ENCODE measurements around the gene ZDHHC3. TPM values are rescaled to one million over a fixed set of nuclear protein-coding genes. Genes with fewer than 3 reads are reported as not detected.
"Not testable (repeated sequence)": the region's sequence is repeated elsewhere in the genome, so short reads cannot be mapped to it uniquely, and the experiment has no call there.

ZDHHC3 gene
- total and polyA plus RNA-seq, 7 experiments from 2014 or later, result 33.7 to 54.0 (median 45.0) TPM

DNA sequence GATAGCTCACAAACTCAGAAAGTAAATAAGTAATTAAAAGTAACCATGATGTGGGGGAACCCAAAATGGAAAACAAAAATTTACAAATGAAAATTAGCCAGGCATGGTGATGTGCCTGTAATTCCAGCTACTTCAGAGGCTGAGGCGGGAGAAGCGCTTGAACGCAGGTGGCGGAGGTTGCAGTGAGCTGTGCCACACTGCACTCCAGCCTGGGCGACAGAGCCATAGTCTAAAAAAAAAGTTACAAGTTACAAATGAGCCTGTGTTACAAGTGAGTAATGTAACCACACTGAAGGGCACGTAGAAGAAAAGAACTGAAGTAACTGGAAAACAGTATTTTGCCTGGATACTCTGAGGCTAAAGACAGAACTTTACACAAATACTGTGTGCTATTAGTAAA lies 11.4 kb upstream of the ZDHHC3 start:
- CTCF ChIA-PET, result interaction anchor here (0.7 to 1.0 kb wide), 2 partner anchors 11 to 18 kb away, joined by 3 to 4 read pairs; no protein-coding TSS in a partner anchor
- no peaks in the 10 kb centered on the region for H3K9me3 ChIP-seq (ENCODE audit: control insufficient read depth in 2 of 3, low read length in 3 of 3)
- peaks cover 11 to 36% of the 10 kb centered on the region in 2 donors for H3K4me1 ChIP-seq (ENCODE audit: control insufficient read depth in 2 of 2, insufficient read depth in 2 of 2, low read length in 2 of 2)
- POLR2A ChIA-PET, result interaction anchor here (0.6 to 3.0 kb wide), 3 partner anchors 10 to 1297 kb away, joined by 3 to 10 read pairs (median 4); partner anchors contain the start of genes EXOSC7 and ZDHHC3
- H3K4me1 Mint-ChIP-seq, result peaks cover 50 to 93% (median 81%) of the 10 kb centered on the region in 7 donors
- H3K36me3 ChIP-seq (ENCODE audit: control insufficient read depth in 2 of 3, insufficient read depth in 3 of 3, low read length in 3 of 3), result peaks cover 4 to 16% (median 5%) of the 10 kb centered on the region in 3 experiments
- ATAC-seq (no peak), DNase-seq (no peak)
- H3K36me3 Mint-ChIP-seq, result peaks cover 3 to 30% (median 19%) of the 10 kb centered on the region in 5 donors
- H3K27ac Mint-ChIP-seq, result peak overlapping the region in 1 of 9 donors; percentile 10
- no peak overlapping the region for H3K4me3 Mint-ChIP-seq
- H3K27me3 Mint-ChIP-seq, result no peaks in the 10 kb centered on the region
- intact Hi-C loops (cut with micrococcal nuclease), result loop anchor here in 1 of 2 donors (1.0 kb wide), 1 partner anchor 11 kb away; the partner anchor contains the start of genes EXOSC7 and ZDHHC3
- no peaks in the 10 kb centered on the region for H3K9me3 Mint-ChIP-seq
- no peak overlapping the region for H3K4me3 ChIP-seq (ENCODE audit: low read length)
- no peaks in the 10 kb centered on the region for H3K27me3 ChIP-seq (ENCODE audit: control insufficient read depth in 2 of 2, insufficient read depth in 2 of 2, low read length in 2 of 2)
- H3K27ac ChIP-seq (ENCODE audit: low read depth, low read length), result no peak overlapping the region

DNA sequence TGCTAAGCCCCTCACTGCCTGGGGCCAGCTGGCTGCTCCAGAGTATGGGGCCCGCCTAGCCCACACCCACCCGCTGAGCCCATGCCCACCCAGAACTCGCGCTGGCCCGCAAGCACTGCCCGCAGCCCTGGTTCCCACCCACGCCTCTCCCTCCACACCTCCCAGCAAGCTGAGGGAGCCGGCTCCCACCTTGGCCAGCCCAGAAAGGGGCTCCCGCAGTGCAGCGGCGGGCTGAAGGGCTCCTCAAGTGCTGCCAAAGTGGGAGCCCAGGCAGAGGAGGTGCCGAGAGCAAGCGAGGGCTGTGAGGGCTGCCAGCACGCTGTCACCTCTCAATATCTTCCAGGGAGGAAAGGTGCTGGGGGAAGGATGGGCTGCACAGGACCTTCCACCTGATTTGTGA lies 10.4 kb upstream of the ZDHHC3 start:
- H3K27me3 ChIP-seq (ENCODE audit: control insufficient read depth in 2 of 2, insufficient read depth in 2 of 2, low read length in 2 of 2); H3K4me3 Mint-ChIP-seq; H3K27ac Mint-ChIP-seq; H3K27ac ChIP-seq (ENCODE audit: low read depth, low read length); H3K4me3 ChIP-seq (ENCODE audit: low read length); DNase-seq; H3K9me3 ChIP-seq (ENCODE audit: control insufficient read depth in 2 of 3, low read length in 3 of 3); ATAC-seq; H3K27me3 Mint-ChIP-seq; intact Hi-C loops (cut with micrococcal nuclease); H3K9me3 Mint-ChIP-seq: not testable (repeated sequence)
- peaks cover 3 to 29% (median 15%) of the 10 kb centered on the region in 5 donors for H3K36me3 Mint-ChIP-seq
- Histone ChIP-seq H3K36me3 (ENCODE audit: control insufficient read depth in 2 of 3, insufficient read depth in 3 of 3, low read length in 3 of 3) (peaks cover 4 to 16% (median 5%) of the 10 kb centered on the region in 3 experiments), H3K4me1 (ENCODE audit: control insufficient read depth in 2 of 2, insufficient read depth in 2 of 2, low read length in 2 of 2) (peaks cover 16 to 36% of the 10 kb centered on the region in 2 donors)
- CTCF ChIA-PET, result interaction anchor here (0.6 kb wide), 1 partner anchor 184 kb away, joined by 6 read pairs; no protein-coding TSS in a partner anchor
- POLR2A ChIA-PET, result interaction anchor here (1.0 to 3.0 kb wide), 4 partner anchors 9 to 41 kb away, joined by 3 to 10 read pairs (median 4); partner anchors contain the start of genes EXOSC7 and ZDHHC3
- peaks cover 52 to 93% (median 81%) of the 10 kb centered on the region in 7 donors for H3K4me1 Mint-ChIP-seq

DNA sequence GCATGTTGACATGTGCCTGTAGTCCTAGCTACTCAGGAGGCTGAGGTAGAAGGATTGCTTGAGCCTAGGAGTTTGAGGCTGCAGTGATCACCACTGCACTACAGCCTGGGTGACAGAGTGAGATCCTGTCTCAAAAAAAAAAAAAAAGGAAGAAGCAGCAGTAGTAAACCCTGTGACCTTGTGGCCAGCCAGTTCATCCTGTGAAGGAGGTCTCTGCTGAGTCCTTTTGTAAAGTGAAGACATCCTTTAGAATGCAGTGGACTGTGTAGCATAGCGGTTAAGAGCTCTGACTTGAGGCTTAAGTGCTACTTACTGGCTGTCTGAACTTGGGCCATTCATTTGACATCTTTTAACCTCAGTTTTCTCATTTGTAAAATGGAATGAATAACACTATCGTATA lies 8.4 kb upstream of the ZDHHC3 start:
- H3K36me3 ChIP-seq (ENCODE audit: control insufficient read depth in 2 of 3, insufficient read depth in 3 of 3, low read length in 3 of 3), result peaks cover 0 to 5% (median 4%) of the 10 kb centered on the region in 3 experiments
- H3K4me1 Mint-ChIP-seq, result peaks cover 56 to 93% (median 79%) of the 10 kb centered on the region in 7 donors
- CTCF ChIA-PET, result no interaction called here
- intact Hi-C loops (cut with micrococcal nuclease), result no loop called here
- no peak overlapping the region for H3K4me3 ChIP-seq (ENCODE audit: low read length)
- no peaks in the 10 kb centered on the region for H3K27me3 Mint-ChIP-seq
- POLR2A ChIA-PET, result interaction anchor here (1.7 kb wide), 1 partner anchor 9 kb away, joined by 5 read pairs; the partner anchor contains the start of genes EXOSC7 and ZDHHC3
- H3K36me3 Mint-ChIP-seq, result peaks cover 3 to 19% (median 12%) of the 10 kb centered on the region in 5 donors
- H3K9me3 Mint-ChIP-seq, result no peaks in the 10 kb centered on the region
- ATAC-seq (peak; percentile 73), DNase-seq (no peak)
- H3K27ac Mint-ChIP-seq, result peak overlapping the region in 2 of 9 donors; percentile 5 to 37
- H3K4me1 ChIP-seq (ENCODE audit: control insufficient read depth in 2 of 2, insufficient read depth in 2 of 2, low read length in 2 of 2), result peaks cover 20 to 40% of the 10 kb centered on the region in 2 donors
- H3K27ac ChIP-seq (ENCODE audit: low read depth, low read length), result no peak overlapping the region
- H3K9me3 ChIP-seq (ENCODE audit: control insufficient read depth in 2 of 3, low read length in 3 of 3), result no peaks in the 10 kb centered on the region
- H3K4me3 Mint-ChIP-seq, result peak overlapping the region in 1 of 10 donors; percentile 48
- H3K27me3 ChIP-seq (ENCODE audit: control insufficient read depth in 2 of 2, insufficient read depth in 2 of 2, low read length in 2 of 2), result no peaks in the 10 kb centered on the region

DNA sequence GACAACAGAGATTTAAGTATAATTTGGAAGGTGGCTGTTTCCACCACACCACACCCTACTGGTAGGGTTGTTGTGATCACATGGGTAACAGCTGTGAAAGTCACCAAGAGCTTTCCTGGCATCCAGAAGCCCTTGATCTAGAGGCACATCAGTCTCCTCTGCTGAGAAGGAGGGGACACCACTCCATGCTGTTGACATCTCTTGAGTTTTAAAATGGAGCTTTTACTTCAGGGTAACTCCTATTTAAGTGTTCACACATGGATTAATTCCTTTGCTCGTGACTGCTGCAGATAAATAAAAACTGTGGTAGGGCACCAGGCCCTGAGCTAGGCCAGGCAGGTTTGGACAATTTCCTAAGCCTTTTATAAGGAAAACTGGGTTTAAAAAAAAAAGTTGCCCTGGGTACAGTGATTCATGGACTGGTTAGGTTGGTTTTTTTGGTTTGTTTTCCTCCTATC lies 7.5 kb upstream of the ZDHHC3 start:
- Mint-ChIP-seq H3K4me1 (peaks cover 55 to 93% (median 79%) of the 10 kb centered on the region in 7 donors), H3K27ac (peak overlapping the region in 6 of 9 donors; percentile 12 to 55 (median 42)), H3K9me3 (no peaks in the 10 kb centered on the region), H3K36me3 (peaks cover 0 to 16% (median 7%) of the 10 kb centered on the region in 5 donors), H3K4me3 (peak overlapping the region in 7 of 10 donors; percentile 6 to 71 (median 27)), H3K27me3 (no peaks in the 10 kb centered on the region)
- peaks cover 20 to 40% of the 10 kb centered on the region in 2 donors for H3K4me1 ChIP-seq (ENCODE audit: control insufficient read depth in 2 of 2, insufficient read depth in 2 of 2, low read length in 2 of 2)
- H3K27me3 ChIP-seq (ENCODE audit: control insufficient read depth in 2 of 2, insufficient read depth in 2 of 2, low read length in 2 of 2), result no peaks in the 10 kb centered on the region
- H3K36me3 ChIP-seq (ENCODE audit: control insufficient read depth in 2 of 3, insufficient read depth in 3 of 3, low read length in 3 of 3), result no peaks in the 10 kb centered on the region
- no peak overlapping the region for H3K4me3 ChIP-seq (ENCODE audit: low read length)
- intact Hi-C loops (cut with micrococcal nuclease), result loop anchor here in 1 of 2 donors (1.0 kb wide), 1 partner anchor 9 kb away; no protein-coding TSS in a partner anchor
- H3K27ac ChIP-seq (ENCODE audit: low read depth, low read length), result no peak overlapping the region
- no peaks in the 10 kb centered on the region for H3K9me3 ChIP-seq (ENCODE audit: control insufficient read depth in 2 of 3, low read length in 3 of 3)
- peak in 1 of 9 donors; percentile 19 for DNase-seq
- ATAC-seq, result no peak
- CTCF ChIA-PET, result no interaction called here
- POLR2A ChIA-PET, result interaction anchor here (1.6 to 1.7 kb wide), 2 partner anchors 8 to 18 kb away, joined by 4 to 5 read pairs; partner anchors contain the start of genes EXOSC7 and ZDHHC3

DNA sequence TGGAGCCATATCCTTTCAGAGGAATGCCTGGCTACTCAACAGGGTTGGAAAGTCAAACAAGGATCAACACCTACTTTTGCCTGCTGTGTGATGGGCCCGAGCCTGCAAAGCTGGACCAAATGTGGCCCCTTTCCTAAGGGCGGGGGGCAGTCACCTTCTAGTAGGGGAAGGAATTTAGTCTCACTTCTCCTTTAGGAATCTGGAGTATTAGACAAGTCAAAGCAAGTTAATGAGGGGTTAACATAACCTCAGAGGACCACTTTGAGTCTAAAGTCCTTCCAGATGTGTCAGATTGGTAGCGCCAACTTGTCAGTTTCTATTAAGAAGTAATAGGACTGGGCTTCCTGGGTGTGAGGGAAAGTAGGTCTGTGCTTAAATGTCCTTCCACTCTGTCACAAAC lies 6.8 kb upstream of the ZDHHC3 start:
- no peaks in the 10 kb centered on the region for H3K9me3 Mint-ChIP-seq
- ChIA-PET POLR2A (interaction anchor here (1.0 to 1.6 kb wide), 2 partner anchors 19 to 23 kb away, joined by 4 read pairs; no protein-coding TSS in a partner anchor), CTCF (no interaction called here)
- no peak for DNase-seq
- peak overlapping the region in 6 of 10 donors; percentile 8 to 71 (median 52) for H3K4me3 Mint-ChIP-seq
- no peak overlapping the region for H3K27ac ChIP-seq (ENCODE audit: low read depth, low read length)
- intact Hi-C loops (cut with micrococcal nuclease), result loop anchor here in 1 of 2 donors (1.0 kb wide), 1 partner anchor 9 kb away; no protein-coding TSS in a partner anchor
- peaks cover 20 to 42% of the 10 kb centered on the region in 2 donors for H3K4me1 ChIP-seq (ENCODE audit: control insufficient read depth in 2 of 2, insufficient read depth in 2 of 2, low read length in 2 of 2)
- no peaks in the 10 kb centered on the region for H3K27me3 Mint-ChIP-seq
- H3K4me1 Mint-ChIP-seq, result peaks cover 56 to 93% (median 79%) of the 10 kb centered on the region in 7 donors
- H3K4me3 ChIP-seq (ENCODE audit: low read length), result no peak overlapping the region
- peaks cover 0 to 17% (median 7%) of the 10 kb centered on the region in 5 donors for H3K36me3 Mint-ChIP-seq
- H3K27me3 ChIP-seq (ENCODE audit: control insufficient read depth in 2 of 2, insufficient read depth in 2 of 2, low read length in 2 of 2), result no peaks in the 10 kb centered on the region
- H3K36me3 ChIP-seq (ENCODE audit: control insufficient read depth in 2 of 3, insufficient read depth in 3 of 3, low read length in 3 of 3), result no peaks in the 10 kb centered on the region
- H3K9me3 ChIP-seq (ENCODE audit: control insufficient read depth in 2 of 3, low read length in 3 of 3), result no peaks in the 10 kb centered on the region
- peak overlapping the region in 1 of 9 donors; percentile 48 for H3K27ac Mint-ChIP-seq
- ATAC-seq, result no peak

DNA sequence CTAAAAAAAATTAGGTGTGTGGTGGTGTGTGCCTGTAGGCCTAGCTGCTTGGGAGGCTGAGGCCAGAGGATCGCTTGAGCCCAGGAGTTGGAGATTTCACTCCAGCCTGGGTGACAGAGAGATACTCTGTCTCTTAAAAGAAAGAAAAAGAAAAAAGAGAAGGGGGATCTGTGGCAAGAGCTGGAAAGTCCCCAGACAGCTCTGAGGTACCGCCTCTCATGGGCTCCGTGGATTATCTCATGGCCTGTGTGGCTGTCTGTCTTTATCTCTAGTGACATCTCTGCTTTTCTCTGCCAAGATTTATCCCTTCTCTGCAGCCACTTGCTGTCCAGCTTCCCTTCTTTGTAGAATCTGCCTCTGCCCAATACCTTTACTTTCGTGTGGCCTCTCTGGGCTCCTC lies 5.8 kb upstream of the ZDHHC3 start:
- no peak overlapping the region for H3K27ac ChIP-seq (ENCODE audit: low read depth, low read length)
- no peaks in the 10 kb centered on the region for H3K27me3 Mint-ChIP-seq
- H3K27me3 ChIP-seq (ENCODE audit: control insufficient read depth in 2 of 2, insufficient read depth in 2 of 2, low read length in 2 of 2), result no peaks in the 10 kb centered on the region
- H3K4me3 ChIP-seq (ENCODE audit: low read length), result no peak overlapping the region
- peak overlapping the region in 7 of 10 donors; percentile 21 to 79 (median 61) for H3K4me3 Mint-ChIP-seq
- H3K36me3 Mint-ChIP-seq, result peaks cover 0 to 20% (median 7%) of the 10 kb centered on the region in 5 donors
- no peaks in the 10 kb centered on the region for H3K9me3 Mint-ChIP-seq
- peaks cover 52 to 92% (median 81%) of the 10 kb centered on the region in 7 donors for H3K4me1 Mint-ChIP-seq
- no peaks in the 10 kb centered on the region for H3K36me3 ChIP-seq (ENCODE audit: control insufficient read depth in 2 of 3, insufficient read depth in 3 of 3, low read length in 3 of 3)
- intact Hi-C loops (cut with micrococcal nuclease), result loop anchor here in 1 of 2 donors (2.0 kb wide), 1 partner anchor 15 kb away; no protein-coding TSS in a partner anchor
- H3K9me3 ChIP-seq (ENCODE audit: control insufficient read depth in 2 of 3, low read length in 3 of 3), result no peaks in the 10 kb centered on the region
- H3K27ac Mint-ChIP-seq, result peak overlapping the region in 6 of 9 donors; percentile 18 to 85 (median 64)
- DNase-seq (peak in 2 of 9 donors; percentile 27 to 31), ATAC-seq (peak; percentile 77)
- CTCF ChIA-PET, result interaction anchor here (0.5 to 0.6 kb wide), 2 partner anchors 17 to 228 kb away, joined by 3 read pairs; no protein-coding TSS in a partner anchor
- peaks cover 26 to 53% of the 10 kb centered on the region in 2 donors for H3K4me1 ChIP-seq (ENCODE audit: control insufficient read depth in 2 of 2, insufficient read depth in 2 of 2, low read length in 2 of 2)
- POLR2A ChIA-PET, result interaction anchor here (1.6 kb wide), 1 partner anchor 20 kb away, joined by 4 read pairs; no protein-coding TSS in a partner anchor
